GM18498 (cell line): ENCODE measurements around the gene CHMP2B.

ENCODE experiments used
- ATAC-seq: cut with Tn5 transposase; IDR thresholded peaks from one replicate; pipeline ENCODE4 v1.9.1; 2021; ENCODE audit warnings: mild to moderate bottlenecking, moderate library complexity; ENCODE audit not compliant: unreplicated experiment

CHMP2B gene, protein sequence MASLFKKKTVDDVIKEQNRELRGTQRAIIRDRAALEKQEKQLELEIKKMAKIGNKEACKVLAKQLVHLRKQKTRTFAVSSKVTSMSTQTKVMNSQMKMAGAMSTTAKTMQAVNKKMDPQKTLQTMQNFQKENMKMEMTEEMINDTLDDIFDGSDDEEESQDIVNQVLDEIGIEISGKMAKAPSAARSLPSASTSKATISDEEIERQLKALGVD

DNA sequence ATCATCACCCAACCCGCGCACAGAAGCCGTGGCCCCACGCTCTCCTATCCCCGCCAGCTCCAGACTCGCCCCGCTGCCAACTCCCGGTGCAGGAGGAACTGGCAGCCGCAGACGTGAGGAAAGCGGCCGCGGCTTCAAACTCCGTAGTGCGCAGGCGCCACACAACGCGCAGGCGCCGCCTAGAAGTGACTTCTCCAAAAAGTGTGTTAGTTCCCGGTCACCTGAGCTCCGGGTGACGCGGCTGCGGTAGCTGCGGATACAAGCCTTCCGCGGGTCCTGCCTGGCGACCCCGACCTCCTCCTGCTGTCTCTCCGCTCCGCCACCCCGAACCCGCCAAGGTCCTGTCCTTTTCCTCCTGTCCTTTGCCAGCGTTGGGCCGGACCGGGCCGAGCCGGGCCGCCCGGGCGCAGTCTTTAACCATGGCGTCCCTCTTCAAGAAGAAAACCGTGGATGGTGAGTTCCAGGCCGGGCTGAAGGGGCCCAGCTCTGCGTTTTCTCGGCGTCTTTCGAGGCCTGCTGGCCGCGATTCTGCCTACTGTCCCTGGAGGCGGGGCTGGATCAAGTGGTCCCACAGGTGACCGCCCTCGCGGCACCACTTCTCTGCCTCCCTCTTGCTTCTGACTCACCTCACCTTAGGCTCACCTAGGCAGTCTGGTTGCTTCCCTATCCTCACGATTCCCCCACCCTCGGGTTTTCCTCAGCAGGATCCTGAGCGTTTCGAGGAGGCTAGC is at the start of gene CHMP2B:
Gene CHMP2B, plus strand, starts transcription at position 206 of the 731 bp plus-strand sequence. Its CDS starts 214 bp downstream, at position 420.
- peak; percentile 96 for ATAC-seq

DNA sequence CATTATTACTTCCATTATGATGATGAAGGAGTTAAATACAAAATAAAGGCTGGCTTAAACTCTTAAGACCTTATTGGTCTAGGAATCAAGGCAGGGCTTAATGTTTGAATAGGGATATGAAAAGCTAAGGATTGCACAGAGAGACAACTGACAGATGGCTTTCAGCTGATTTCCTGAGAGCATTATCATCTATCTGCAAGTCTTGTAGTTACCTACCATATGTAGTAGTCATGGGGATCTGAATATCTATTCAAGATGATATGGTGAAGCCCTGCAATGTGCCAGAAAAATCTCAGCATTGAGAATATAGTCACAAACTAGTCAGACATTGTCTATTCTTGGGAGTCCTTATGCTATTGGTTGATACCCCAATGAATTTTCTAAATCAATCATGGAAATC is 47.5 kb upstream of the CHMP2B start:
- no peak for ATAC-seq

DNA sequence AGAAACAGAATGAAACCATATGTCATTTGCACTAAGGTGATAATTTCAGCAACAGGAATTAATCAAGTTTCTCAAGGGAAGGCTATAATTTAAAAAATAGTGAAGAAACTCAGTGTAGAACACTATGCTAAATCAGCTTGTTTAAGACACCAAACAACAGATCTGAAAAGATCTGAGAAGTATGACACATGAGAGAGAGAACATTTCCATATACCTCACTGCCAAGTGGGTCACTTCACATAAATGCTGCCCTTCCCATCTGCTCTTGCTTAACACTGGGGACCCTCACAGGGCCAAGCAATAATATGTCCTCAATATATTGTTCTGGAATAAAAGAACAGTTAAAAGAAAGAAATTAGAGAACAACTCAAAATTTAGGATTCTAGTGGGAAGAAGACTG is 45.6 kb upstream of the CHMP2B start:
- no peak for ATAC-seq

DNA sequence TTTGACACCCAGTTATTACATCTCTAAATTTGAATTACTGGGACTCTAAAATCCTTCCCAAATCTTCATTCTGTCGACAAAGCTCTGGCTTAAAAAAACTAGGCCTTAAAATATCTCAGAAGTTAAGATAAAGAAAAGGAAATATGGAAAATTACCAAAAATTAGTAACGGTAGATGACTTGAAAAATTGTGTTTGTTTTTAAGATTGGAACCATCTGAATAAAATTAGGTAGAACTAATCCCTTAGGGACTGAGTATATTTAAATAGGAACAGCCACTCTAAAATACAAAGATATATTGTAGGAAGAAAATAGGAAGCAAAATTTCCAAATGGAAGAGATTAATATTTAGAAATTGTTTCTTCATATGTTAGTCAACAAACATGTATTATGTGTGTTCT is 45.1 kb upstream of the CHMP2B start:
- ATAC-seq: no peak

DNA sequence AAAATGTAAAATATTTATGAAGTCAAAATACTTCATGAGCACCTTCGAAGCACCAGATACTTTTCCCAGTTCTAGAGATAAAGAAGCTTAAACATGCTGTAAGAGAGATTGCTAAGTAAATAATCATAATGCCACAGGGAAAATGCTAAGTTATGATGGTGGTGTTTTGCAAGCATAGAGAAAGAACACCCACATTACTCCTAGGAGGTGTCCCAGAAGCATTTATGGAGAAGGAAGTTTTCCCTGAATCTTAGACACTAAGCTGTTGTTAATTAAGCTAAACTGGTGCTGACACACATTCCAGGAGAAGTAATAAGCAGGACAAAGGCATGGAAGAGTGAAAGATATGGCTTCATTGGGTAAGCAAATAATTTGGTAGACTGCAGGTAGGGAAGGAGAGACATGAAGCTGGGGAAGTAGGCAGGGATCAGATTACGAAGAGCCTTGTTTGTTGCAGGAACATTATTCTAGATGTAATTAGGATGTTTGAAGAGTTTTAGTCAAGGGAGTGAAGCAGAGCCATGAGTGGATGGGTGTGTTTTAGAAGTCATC is 40.4 kb upstream of the CHMP2B start:
- ATAC-seq: no peak

DNA sequence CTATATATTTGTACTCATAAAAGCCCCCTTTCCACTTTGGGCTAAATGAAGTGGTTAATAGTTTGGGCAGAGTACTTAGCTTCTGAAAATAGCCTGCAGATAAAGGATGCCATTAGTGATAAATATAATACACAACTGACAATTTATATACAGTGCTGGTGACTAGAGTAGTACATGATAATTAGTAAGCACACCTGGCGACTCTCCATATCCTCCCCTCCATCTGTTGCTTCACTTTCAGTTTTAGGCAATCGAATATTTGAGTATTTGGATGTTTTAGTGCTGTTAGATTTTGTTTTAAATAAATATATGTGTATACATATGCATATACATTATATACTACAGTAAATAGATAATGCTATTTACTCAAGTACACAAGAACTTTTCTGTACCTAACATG is 35.9 kb upstream of the CHMP2B start:
- ATAC-seq: no peak

DNA sequence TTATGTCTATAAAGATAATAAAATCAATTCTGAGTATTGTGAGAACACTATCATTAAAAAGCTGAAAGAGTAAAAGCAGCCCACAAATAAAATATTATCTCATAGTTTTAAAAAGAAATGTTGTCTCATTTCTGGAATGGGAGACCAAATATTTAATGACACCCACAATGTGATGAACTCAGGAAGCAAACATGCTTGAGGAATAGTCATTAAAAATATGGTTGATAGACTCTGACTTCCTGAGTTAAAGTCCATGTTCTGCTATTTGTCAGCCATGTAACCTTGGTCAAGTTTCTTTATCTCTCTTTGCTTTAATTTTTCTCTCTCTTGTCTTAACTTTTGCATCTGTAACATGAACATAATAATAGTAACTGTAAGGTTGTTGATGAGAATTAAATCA is 35.5 kb upstream of the CHMP2B start:
- no peak for ATAC-seq

DNA sequence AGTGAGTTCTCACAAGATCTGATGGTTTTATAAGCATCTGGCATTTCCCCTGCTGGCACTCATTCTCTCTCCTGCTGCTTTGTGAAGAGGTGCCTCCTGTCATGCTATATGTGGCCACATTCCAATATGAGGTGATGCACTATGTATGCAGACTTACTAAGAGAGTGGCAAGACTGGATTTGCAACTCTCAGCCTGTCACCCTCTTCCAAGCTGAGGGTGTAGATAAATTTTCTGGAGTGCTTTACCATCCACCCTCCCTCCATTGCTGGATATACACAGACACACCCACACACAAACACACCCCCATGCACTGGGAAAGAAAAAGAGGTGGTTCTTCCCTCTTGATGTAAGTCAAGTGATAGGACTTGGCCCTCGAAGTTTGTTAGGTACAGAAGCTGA is 30.2 kb upstream of the CHMP2B start:
- no peak for ATAC-seq

DNA sequence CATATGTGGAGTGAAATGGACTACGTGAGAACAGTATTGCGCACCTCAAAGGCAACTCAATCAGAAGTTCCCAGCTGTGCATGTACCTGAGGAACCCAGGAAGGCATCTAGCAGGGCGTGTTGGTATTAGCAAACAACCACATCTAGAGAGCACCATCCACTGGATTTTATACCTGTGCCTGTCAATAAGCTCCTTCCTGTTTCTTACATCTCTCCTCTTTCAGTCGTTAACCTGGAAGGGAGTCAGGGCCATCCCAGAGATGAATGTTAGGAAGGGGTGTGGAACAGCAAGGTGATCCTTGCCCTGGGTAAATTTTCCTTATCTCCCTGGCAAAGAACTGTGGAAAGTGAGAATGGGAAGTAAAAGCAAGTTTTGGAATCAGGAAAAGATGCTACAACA is 29.6 kb upstream of the CHMP2B start:
- ATAC-seq: no peak

DNA sequence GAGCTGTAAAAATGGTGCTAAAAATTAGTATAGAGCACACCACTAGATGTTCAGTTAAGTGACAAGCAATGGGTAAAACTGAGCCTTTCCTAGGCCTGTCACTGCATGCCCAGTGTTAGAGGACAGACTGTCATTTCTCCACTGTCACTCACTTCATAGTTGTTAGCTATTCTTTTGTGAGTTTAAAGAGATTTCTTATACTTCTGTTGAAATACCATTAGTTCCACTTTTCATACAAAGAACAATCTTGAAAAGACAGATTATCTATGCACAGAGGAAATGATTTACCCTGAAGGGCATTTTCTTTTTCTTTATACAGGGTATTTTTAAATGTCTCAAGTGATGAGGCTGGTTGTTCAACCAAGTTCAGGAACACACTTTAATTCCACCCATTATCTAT is 28.3 kb upstream of the CHMP2B start:
- ATAC-seq: no peak

DNA sequence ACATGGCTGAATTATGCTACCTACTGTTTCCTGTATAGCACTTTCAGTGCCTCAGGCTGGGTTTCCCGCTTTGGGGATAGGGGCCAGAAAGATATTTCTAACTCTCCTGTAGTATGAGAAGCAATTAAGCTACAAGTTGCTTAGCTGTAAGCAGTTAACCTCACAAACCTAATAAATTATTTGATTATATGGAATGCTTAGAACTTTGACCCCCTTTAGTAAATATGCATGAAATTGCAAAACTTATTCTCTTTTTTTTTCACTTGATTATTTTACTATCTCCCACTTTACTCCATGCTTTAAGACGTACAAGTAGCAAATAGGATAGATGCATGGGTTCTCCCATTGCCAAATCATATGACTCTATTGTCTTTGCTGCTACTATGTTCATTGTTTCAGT is 27.5 kb upstream of the CHMP2B start:
- ATAC-seq: no peak

DNA sequence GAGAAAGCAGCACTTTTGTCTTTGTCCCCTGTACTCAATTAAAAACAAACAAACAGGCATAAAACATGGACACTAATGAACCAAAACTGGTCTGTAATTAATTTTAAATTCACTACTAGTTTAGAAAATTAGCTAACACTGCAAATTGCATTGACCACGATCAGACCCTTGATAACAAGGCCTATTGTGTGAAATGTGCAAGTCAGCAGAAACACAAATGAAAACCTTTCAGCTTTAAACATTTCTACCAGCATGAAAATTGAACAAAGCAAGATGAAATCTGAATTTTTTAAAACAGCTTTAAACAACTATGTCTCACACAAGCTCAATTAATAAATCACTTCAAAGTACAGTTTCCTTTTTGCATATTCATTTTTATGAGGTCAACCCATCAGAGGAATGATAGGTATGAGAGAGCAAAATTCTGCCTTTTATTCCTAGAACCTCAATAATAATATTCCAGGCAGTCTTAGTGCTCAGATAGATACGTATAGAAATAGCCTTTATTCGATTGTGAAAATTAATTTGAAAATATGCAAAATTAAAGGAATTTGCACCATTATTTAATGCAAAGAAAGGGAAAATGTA is 27.0 kb upstream of the CHMP2B start:
- no peak for ATAC-seq

DNA sequence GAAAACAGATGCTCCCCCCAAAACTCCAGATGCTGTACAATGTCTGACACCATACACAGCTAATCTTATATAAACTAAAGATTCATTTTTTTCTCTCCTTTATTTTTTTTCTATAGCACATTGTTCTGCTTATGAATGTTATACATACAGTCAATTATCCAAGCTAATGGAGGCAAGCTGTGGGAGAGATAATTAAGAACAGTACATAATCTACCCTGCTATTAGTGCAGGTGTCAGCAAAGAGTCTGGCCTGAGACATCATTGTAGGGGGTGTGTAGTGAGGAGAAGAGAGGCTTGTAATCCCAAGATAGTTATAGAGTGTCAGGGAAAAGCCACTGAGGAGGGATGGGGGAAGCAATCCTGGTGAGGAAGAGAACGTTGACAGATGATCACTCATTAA is 25.4 kb upstream of the CHMP2B start:
- ATAC-seq: no peak

DNA sequence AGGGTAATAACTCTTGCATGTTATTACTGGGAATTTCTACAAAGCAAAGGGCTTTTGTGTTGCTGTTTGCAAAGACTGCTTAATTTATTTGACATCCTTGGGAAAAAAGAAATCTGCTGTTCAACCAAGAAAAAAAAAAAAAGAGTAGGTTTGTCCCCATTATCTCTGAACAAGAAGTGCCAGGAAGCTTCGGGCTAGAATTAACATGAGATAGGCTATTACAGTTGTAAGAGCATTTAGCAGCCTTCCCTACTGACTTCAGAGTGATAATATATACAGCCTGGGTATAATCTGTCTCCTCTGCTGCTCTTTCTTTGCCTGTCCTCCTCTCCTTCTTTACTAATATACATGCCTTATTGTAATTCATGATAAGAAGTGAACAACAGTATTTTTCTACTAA is 23.3 kb upstream of the CHMP2B start:
- ATAC-seq: no peak

DNA sequence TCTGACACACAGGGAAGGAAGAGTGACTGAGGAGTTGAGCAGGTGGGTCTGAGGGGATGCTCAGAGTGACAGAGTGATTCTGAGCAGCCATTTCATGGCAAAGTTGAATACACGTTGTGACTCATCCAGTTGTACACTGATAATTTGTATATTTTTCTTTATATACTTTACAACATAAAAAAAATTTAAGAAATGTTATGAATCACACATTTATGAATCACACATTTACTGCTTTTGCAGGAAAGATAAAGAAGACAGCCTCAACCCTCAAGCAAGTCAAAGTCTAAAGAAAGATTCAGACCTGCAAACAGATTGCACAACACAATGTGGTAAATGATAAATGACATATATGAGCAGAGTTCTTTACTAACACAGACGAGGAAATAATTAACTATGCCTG is 21.0 kb upstream of the CHMP2B start:
- no peak for ATAC-seq

DNA sequence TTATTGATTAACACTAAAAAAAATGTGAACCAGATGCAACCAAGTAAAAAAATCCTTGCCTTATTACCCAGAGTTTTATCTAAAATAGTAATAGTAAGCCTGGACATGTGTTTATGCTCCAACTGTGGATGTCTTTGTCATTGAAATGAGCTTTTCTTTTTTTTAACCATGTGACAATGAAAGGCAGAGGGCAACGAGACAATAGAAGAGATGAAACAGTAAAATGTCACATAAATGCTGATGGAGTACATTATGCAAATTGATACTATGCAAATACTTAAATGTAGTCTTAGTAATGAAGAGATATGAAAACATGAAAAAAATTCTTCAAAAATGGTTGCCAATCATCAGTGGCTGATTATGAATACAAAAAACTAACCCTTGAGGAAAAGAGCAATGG is 20.5 kb upstream of the CHMP2B start:
- ATAC-seq: no peak

DNA sequence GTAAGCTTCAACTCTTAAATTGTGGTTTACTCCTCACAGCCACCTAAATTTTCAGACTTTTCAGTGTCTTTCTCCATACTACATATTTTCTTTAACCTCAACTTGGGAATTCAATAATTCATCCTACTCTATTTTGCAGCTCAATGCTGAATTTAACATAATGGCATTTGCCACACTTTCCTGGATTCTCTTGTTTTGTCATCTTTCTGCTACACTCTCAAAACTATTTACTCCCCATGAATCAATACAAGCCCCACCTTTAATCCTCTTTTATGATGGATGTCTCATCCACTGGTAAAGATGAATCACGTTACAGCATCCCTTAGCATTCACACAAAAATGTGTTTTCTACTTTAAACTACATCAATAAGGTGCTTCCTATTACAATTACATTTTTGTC is 19.6 kb upstream of the CHMP2B start:
- ATAC-seq: no peak

DNA sequence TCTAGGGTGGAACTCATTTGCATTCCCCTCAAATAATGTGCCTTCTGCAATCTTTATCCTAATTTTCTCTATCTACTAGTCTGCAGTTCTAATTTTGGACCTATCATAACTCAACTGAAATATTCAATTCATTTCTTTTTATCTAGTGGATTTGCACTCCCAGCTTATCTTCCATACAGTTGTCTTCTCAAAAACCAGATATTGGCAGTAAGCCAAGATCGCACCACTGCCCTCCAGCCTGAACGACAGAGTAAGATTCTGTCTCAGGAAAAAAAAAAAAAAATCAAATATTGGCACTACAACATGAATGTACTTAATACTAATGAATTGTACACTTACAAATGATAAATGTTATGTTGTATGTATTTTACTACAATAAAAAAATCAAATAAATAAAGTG is 18.0 kb upstream of the CHMP2B start:
- ATAC-seq: no peak

DNA sequence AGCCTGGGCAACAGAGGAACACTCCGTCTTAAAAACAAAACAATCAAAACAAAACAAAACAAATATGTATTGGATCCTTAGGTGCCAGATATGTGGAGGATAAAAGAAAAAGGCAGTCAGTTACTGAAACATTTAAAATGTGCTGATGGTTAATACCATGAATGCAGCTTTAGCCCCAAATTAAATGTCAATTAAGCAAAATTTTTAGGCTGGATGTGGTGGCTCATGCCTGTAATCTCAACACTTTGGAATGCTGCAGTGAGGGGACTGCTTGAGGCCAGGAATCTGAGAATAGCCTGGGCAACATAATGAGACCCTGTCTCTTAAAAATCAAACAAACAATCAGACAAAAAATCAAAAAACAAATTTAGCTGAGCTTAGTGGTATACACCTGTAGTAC is 8.5 kb upstream of the CHMP2B start:
- ATAC-seq: no peak

DNA sequence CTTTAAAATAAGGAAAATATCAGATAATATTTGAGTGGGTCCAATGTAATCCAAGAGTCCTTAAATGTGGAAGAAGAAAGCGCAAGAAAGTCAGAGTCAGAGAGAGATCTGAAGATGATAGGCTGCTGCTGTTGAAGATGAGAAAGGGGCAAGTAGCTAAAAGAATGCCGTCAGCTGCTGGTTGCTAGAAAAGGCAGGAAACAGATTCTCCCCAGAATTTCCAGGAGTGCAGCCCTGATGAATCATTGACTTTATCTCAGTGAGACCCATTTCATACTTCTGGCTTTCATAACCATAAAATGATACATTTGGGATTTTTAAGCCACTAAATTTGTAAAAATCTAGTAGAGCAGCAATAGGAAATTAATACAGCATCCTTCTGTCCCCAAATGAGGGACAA is 7.5 kb upstream of the CHMP2B start:
- ATAC-seq: no peak

DNA sequence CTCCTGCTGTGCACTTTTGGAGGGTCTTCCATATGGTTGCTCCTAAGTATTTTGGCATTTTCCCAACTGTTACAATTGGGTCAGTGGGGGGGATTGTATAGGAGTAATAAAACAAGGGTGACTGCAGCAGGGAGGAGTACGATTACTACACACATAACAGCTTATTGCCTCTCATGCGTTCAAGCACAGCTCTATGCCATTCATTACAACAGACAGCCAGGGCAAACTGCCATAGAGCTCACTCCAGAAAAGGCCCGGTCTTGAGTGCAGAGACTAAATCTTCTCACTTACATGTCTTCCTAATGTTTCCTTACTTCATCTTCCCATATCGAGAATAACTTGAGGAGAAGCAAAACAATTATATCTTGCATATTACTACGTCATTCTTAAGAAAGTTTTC is 1.4 kb upstream of the CHMP2B start:
- no peak for ATAC-seq

DNA sequence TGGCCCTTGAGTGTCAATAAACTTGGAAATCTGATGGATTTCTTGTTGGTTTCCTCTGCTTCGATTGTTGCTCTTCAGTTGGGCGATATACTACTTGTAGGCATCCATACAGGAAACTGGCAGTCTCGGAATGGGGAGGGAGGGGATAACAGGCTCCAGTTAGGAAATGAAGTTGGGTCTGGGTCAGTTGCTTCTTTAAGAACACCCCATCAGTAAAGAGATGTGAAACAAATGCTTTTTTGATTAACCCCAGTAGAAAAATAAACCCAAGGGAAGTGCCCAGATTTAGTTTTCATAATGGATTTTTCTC is 681 bp downstream of the CHMP2B start:
- peak; percentile 3 for ATAC-seq
